ENCODE data around the gene ARHGEF2.

The ARHGEF2 gene

DNA sequence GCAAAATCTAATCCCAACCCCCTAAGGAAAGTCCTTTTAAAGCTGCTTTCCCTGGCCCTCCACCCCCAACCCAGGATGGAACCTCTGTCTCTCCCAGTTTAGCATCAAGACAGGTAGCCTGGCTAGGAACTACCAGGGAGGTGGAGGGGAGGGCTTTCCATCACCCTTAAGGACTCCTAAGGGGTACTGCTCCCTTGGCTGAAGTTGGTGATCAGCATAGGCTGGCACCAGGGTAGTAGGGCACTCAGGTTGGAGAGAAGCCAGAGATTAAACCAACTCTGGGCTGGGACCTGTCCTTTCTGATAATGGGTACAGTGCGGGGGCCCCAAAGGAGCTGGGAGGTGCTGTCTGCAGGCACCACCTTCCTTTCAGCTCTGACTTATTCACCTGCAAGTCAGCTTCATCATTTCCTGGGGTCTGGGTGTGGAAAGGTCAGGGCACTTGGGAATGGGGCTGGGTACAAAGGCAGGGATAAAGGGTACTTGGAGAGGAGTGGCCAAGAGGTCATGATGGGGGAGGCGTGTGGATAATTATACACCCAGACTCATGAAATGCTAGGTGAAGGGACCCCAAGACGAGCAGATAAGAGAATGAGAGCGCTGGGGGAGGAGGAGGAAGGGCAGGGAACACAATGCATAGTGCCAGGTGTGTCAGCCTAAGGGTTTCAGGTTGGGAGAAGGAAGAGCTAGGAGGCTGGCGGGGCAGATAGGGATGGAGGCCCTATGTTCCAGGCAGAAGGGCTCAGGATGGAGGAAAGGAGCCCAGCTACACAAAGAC lies 1.2 kb downstream of the ARHGEF2 start:
- Histone ChIP-seq H3K4me3 (ENCODE audit: low read length, poor library complexity, severe bottlenecking) (peak overlapping the region; percentile 96), H3K79me2 (ENCODE audit: insufficient read depth, low read length) (peaks cover 91% of the 10 kb centered on the region), H3K9me2 (replicated peaks; ENCODE audit: low read depth, low read length) (no peaks in the 10 kb centered on the region), H3K9me3 (ENCODE audit: insufficient read depth, low read depth, low read length) (no peaks in the 10 kb centered on the region), H3K4me1 (ENCODE audit: insufficient read depth, low read length, poor library complexity, severe bottlenecking) (peaks cover 77% of the 10 kb centered on the region), H3K27me3 (ENCODE audit: insufficient read depth, low read length, poor library complexity, severe bottlenecking) (peaks cover 13% of the 10 kb centered on the region), H3K36me3 (ENCODE audit: insufficient read depth, low read length) (no peaks in the 10 kb centered on the region; the same call in 1 of the 2 replicates), H2AFZ (ENCODE audit: low read length) (no peak overlapping the region), H4K20me1 (ENCODE audit: insufficient read depth, low read length, poor library complexity, severe bottlenecking) (peaks cover 38% of the 10 kb centered on the region), H3F3A (ENCODE audit: low read depth) (peaks cover 3% of the 10 kb centered on the region; the same call in 1 of the 2 replicates), H3K4me2 (ENCODE audit: low read depth, low read length, poor library complexity, severe bottlenecking) (peak overlapping the region; percentile 89), H3K9ac (ENCODE audit: low read depth, low read length, poor library complexity, severe bottlenecking) (peak overlapping the region; percentile 99)
- TF ChIP-seq, protein P1, sequence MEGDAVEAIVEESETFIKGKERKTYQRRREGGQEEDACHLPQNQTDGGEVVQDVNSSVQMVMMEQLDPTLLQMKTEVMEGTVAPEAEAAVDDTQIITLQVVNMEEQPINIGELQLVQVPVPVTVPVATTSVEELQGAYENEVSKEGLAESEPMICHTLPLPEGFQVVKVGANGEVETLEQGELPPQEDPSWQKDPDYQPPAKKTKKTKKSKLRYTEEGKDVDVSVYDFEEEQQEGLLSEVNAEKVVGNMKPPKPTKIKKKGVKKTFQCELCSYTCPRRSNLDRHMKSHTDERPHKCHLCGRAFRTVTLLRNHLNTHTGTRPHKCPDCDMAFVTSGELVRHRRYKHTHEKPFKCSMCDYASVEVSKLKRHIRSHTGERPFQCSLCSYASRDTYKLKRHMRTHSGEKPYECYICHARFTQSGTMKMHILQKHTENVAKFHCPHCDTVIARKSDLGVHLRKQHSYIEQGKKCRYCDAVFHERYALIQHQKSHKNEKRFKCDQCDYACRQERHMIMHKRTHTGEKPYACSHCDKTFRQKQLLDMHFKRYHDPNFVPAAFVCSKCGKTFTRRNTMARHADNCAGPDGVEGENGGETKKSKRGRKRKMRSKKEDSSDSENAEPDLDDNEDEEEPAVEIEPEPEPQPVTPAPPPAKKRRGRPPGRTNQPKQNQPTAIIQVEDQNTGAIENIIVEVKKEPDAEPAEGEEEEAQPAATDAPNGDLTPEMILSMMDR (conservative IDR thresholded peaks at IDR 0.05; ENCODE audit: low read length), result no peak
- TF ChIP-seq EZH2phosphoT487 (IDR thresholded peaks at IDR 0.05; ENCODE audit: borderline replicate concordance), result no peak

DNA sequence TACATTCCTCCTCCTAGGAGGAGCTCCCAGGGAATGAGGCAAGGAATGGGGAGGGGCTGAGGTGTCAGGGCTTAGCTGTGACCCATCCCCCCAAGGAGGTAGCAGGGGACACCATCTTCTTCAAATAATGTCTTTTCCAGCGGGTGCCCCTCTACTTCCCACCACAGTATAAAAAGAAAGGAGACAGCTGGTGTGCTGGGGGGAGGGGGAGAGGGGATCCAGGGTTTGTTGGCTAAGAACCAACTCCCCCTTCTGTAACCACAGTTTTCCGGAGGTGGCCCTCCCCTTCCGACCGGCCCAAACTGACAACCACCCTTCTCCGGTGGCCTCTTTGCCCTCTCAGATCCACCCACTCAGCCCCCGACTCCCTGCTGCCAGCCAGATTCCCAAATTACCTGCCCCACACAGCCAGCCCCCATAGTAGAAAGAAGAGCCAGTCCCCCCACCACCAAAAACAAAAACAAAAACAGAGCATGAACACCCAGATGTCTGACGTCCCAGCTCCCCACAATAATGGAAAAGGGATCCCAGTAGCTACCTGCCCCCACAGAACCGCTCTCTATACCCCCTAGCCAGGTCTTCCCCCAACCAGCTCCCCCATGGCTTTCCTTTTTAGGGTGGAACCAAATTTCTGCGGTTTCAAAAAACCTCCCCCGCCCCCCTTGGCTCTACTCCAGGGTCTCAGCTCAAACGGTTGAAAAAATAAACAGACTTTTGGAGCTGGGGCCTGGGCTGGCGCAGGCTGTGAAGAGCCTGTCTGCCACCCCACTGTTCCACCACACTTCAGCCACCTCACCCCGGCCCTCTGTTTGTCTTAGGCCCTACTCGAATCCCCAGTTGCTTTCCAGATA lies 2.1 kb downstream of the ARHGEF2 start:
- H3K79me2 ChIP-seq (ENCODE audit: insufficient read depth, low read length), result peaks cover 99% of the 10 kb centered on the region
- H3K9me2 ChIP-seq (replicated peaks; ENCODE audit: low read depth, low read length), result no peaks in the 10 kb centered on the region
- peaks cover 13% of the 10 kb centered on the region for H3K27me3 ChIP-seq (ENCODE audit: insufficient read depth, low read length, poor library complexity, severe bottlenecking)
- no peaks in the 10 kb centered on the region for H3K9me3 ChIP-seq (ENCODE audit: insufficient read depth, low read depth, low read length)
- peak overlapping the region; percentile 99 for H3K9ac ChIP-seq (ENCODE audit: low read depth, low read length, poor library complexity, severe bottlenecking)
- peaks cover 3% of the 10 kb centered on the region; the same call in 1 of the 2 replicates for H3F3A ChIP-seq (ENCODE audit: low read depth)
- H3K4me1 ChIP-seq (ENCODE audit: insufficient read depth, low read length, poor library complexity, severe bottlenecking), result peaks cover 76% of the 10 kb centered on the region
- H2AFZ ChIP-seq (ENCODE audit: low read length), result no peak overlapping the region
- no peak for TF ChIP-seq EZH2phosphoT487 (IDR thresholded peaks at IDR 0.05; ENCODE audit: borderline replicate concordance)
- TF ChIP-seq, protein P1 (conservative IDR thresholded peaks at IDR 0.05; ENCODE audit: low read length), result no peak
- peaks cover 47% of the 10 kb centered on the region for H4K20me1 ChIP-seq (ENCODE audit: insufficient read depth, low read length, poor library complexity, severe bottlenecking)
- no peaks in the 10 kb centered on the region; the same call in 1 of the 2 replicates for H3K36me3 ChIP-seq (ENCODE audit: insufficient read depth, low read length)
- H3K4me3 ChIP-seq (ENCODE audit: low read length, poor library complexity, severe bottlenecking), result peak overlapping the region; percentile 96
- peak overlapping the region; percentile 89 for H3K4me2 ChIP-seq (ENCODE audit: low read depth, low read length, poor library complexity, severe bottlenecking)

DNA sequence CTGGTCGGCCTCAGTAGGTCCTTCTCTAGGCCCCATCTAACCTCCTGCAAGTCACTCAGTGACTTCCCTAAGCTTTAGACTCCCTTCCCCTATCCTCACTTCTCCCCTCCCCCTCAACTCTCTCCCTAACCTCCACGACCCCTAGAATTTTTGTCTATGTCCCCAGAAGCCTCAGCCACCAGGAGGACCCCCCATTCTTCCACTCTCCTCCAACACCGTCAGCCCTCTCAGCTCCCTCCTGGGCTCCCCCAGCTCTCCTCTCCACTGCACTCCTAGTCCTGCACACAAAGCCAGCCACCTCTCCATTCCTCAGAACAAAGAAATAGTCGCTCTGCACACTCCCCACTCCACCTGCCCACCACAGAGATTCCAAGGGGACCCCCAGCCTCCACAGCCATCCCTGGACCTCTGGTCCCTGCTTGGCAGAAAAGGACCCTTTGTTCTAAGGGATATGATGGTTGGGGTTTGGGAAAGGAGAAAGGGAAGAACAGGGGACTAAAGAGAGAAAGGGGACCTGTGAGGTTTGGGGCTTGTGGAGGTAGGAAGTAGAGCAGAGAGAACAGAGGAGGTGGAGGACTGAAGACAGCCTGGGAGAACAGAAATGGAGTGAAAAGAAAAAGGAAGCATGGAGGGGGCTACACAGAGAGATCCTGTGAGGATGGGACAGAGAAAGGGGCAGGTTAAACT lies 2.8 kb downstream of the ARHGEF2 start:
- peaks cover 54% of the 10 kb centered on the region for H4K20me1 ChIP-seq (ENCODE audit: insufficient read depth, low read length, poor library complexity, severe bottlenecking)
- H3K4me3 ChIP-seq (ENCODE audit: low read length, poor library complexity, severe bottlenecking), result peak overlapping the region; percentile 96
- peak overlapping the region; percentile 89 for H3K4me2 ChIP-seq (ENCODE audit: low read depth, low read length, poor library complexity, severe bottlenecking)
- TF ChIP-seq, protein P1 (conservative IDR thresholded peaks at IDR 0.05; ENCODE audit: low read length), result no peak
- no peak for TF ChIP-seq EZH2phosphoT487 (IDR thresholded peaks at IDR 0.05; ENCODE audit: borderline replicate concordance)
- peak overlapping the region; percentile 99 for H3K9ac ChIP-seq (ENCODE audit: low read depth, low read length, poor library complexity, severe bottlenecking)
- H3F3A ChIP-seq (ENCODE audit: low read depth), result peaks cover 3% of the 10 kb centered on the region; the same call in 1 of the 2 replicates
- H3K27me3 ChIP-seq (ENCODE audit: insufficient read depth, low read length, poor library complexity, severe bottlenecking), result peaks cover 13% of the 10 kb centered on the region
- peaks cover 75% of the 10 kb centered on the region for H3K4me1 ChIP-seq (ENCODE audit: insufficient read depth, low read length, poor library complexity, severe bottlenecking)
- no peaks in the 10 kb centered on the region for H3K9me2 ChIP-seq (replicated peaks; ENCODE audit: low read depth, low read length)
- no peak overlapping the region for H2AFZ ChIP-seq (ENCODE audit: low read length)
- H3K79me2 ChIP-seq (ENCODE audit: insufficient read depth, low read length), result peaks cover 100% of the 10 kb centered on the region
- H3K36me3 ChIP-seq (ENCODE audit: insufficient read depth, low read length), result no peaks in the 10 kb centered on the region; the same call in 1 of the 2 replicates
- H3K9me3 ChIP-seq (ENCODE audit: insufficient read depth, low read depth, low read length), result no peaks in the 10 kb centered on the region
